ENCODE data around the gene ZBTB49.
"Not testable (repeated sequence)": the region's sequence is repeated elsewhere in the genome, so short reads cannot be mapped to it uniquely, and the experiment has no call there.

ZBTB49 gene, protein sequence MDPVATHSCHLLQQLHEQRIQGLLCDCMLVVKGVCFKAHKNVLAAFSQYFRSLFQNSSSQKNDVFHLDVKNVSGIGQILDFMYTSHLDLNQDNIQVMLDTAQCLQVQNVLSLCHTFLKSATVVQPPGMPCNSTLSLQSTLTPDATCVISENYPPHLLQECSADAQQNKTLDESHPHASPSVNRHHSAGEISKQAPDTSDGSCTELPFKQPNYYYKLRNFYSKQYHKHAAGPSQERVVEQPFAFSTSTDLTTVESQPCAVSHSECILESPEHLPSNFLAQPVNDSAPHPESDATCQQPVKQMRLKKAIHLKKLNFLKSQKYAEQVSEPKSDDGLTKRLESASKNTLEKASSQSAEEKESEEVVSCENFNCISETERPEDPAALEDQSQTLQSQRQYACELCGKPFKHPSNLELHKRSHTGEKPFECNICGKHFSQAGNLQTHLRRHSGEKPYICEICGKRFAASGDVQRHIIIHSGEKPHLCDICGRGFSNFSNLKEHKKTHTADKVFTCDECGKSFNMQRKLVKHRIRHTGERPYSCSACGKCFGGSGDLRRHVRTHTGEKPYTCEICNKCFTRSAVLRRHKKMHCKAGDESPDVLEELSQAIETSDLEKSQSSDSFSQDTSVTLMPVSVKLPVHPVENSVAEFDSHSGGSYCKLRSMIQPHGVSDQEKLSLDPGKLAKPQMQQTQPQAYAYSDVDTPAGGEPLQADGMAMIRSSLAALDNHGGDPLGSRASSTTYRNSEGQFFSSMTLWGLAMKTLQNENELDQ

DNA sequence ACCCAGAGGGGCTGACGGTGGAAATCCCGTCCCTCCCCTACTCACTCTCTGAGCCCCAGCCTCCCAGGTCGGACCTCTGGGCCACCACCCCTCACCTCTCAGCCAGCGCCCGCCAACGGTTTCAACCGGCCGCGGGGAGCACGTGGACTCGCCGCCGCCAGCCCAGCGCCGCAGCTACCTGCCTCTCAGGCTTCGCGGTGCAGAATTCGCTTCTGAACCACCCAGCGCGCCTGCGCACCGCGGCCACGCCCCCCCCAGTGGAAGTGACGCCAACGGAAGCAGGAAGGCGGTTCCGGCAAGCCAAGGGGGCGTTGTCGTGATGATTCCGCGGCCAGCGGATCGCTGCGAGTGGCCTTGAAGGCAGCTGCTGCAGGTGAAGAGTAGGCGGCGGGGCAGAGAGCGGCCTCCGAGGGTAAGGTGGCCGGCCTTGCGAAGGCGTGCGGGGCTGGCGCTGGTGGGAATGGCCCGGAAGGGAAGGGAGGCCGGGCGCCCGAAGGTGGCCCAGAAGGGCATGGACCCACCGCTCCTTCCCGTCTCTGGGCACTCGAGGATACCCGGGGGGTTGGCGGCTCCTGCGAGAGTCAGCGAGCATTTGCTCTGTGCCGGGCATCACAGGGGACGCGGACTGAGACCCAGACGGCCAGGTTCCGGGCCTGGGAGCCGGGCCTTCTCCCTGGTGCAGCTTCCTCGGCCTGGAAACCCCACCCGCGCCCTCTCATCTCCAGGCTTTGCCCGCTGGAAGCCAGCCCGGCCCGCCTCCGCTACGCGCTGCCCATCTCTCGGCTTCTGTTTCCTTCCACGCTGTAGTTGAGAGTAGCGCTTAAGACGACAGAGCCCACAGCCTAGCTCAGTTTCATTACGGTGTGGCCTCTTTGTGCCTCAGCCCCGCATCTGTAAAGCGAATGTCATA lies at the start of gene ZBTB49, which contains the start of gene LYAR:
TSS of gene ZBTB49 (plus strand) at position 311 of the 910 bp plus-strand sequence. CDS start 9,695 bp downstream, outside the sequence.
TSS of gene LYAR (minus strand) at position 214 of the 910 bp plus-strand sequence. CDS start 6,412 bp downstream, outside the sequence.
- DNase-seq = peak; percentile 94 to 96 (median 95)

DNA sequence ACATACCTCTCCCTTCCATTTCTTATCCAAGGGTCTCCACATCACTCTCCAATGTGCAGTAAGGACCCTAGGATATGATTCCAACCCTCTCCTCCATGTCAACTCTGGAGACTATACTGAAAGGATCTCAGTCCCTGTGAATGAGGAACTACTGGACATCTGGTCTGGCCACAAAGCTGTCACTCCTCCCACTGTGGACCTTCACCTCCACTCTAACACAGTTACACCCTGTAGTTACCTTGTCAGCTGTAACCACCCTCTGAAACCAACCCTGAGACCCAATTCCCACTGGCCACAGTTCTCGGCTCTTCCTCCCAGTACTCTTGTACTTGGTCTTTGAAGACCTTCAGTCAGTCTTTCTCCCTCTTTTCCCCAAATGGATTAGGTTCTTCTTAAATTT lies 44.9 kb upstream of the ZBTB49 start:
- DNase-seq = peak in 1 of 3 donors; percentile 19

DNA sequence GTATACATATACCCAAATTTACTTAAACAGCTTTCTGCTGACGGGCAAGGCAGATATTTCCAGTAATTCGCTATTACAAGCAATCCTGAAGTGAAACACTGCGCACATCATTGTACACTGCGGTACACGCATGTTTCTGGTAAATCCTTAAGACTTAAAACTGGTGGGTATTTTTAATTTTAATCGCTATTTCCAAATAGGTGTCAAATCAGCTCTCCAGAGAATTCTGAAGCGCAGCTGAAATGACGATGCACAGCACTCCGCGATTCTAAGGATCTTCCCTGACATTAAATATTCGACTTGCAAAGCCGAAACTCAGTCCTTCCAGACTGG lies 42.4 kb upstream of the ZBTB49 start:
- no peak for DNase-seq

DNA sequence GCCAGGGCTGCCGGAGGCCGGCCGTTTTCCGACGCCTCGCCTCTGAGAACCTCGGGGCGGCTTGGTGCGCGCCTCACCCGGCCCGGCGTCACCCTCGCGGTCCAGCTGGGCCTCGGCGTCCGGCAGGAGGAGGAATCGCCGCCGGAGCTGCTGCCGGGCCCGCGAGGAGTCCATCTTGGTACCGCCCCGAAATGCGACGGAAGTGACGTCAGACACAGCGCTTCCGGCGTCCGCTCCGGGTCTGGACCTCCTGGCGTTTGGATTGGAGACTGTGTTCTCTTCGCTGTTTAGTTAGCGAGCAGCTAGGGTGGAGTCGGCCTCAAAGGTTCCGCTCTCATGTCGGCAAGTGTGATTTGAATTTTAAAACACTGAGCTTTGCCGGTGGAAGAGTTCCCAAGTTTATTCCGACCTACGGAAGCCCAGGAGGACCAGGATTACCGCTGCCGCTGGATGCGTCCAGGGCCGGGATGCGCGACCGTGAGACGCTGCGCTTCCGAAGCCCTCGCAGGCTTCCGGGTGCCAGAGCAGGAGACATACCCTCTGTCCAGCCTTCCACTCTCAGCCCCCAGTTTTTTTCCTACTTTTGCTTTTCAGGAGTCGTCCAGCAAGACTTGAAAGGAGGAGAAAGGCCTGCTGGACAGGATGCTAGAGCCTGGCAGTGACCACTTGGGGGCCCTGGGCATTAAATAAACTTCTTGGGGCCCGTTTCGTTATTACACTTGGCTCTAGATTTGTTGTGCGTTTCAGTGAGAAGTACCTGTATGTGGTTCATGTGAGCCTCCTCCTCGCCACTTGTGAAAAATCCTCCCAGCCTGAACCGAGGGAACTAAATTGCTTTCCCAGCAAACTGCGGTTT lies 41.8 kb upstream of the ZBTB49 start, which contains the start of gene TMEM128:
TSS of gene TMEM128 (minus strand) at position 195 of the 856 bp plus-strand sequence. CDS start at position 174, 21 bp downstream.
- peak; percentile 95 to 97 (median 95) for DNase-seq

DNA sequence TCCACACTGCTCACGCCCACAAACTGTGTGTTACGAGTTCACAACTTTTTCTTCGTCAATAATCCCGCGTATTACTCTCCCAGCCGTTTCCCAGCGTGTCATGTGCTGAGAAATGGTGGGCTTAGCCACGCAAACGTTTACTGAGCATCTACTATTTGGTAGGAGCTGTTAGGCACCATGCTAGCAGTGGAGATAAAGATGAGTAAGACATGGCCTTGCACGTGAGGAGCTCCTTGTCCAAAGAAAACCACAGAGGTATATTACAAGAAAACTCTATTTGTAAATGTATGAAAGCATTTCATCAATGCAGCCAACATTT lies 41.2 kb upstream of the ZBTB49 start:
- DNase-seq = no peak

DNA sequence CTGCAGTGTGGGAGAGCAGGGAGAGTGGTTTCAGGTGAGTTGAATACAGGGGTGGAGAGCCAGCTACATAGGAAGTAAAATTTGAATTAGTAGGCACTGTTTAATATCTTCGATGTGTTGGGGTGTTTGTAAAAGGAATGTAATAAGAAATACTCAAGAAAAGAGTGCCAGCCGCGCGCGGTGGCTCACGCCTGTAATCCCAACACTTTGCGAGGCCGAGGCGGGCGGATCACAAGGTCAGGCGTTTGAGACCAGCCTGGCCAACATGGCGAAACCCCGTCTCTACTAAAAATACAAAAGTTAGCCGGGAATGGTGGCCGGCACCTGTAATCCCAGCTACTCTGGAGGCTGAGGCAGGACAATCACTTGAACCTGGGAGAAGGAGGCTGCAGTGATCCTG lies 40.7 kb upstream of the ZBTB49 start:
- not testable (repeated sequence) for DNase-seq

DNA sequence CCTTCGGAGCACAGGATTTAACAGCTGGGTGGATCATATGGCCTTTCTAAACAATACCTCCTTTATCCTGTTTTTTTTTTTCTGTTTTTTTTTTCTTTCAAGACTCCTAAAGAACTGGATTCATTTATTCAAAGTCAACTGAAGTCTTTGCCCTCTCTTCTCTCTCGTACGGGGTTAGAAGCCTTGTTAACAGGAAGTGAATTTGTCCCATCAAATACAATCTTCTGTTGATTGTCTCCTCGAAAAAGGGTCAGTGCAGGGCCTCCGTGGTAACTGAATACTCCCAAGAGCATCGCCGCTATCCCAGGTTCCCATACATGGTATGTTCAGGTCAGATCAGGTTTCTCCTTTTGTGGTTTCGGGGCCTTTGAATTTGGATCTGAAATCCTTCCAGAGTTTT lies 40.2 kb upstream of the ZBTB49 start:
- no peak for DNase-seq

DNA sequence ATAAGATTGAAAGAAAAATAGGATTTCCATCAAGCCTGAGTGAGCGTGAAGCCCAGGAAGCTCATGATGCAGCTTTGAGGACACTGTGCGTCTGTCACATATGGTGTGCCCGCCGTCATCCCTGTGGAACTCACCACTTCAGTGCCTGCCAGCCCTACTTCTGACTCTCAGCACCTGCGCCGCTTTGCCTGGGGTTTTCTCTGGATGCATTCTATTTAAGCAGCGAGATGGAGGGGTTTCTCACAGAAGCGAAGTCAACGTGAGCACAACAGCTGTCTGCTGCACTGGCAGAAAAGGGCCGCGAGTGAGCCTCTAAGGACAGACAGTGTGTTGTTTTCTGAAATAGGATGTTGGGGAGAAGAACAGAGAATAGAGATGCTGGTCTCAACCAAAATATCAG lies 35.9 kb upstream of the ZBTB49 start:
- DNase-seq = no peak

DNA sequence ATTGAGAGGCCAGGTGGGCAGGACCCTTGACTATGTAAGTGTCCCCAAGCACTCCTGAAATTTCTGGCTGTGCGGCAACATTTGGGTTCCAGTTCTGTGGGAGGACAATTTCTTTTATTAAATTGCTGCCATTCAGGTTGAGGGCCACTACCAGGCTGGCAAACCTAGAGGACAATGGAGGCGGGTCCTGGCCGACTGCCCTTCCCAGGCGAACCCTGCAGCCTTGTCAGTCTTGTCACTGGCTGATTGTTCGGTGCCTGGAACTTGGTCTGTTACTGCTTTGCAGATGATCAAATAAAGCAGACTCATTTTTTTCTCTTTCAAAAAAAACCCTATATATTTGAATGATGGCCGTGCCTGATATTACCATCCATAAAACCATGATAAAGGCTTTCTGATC lies 35.4 kb upstream of the ZBTB49 start:
- DNase-seq = no peak

DNA sequence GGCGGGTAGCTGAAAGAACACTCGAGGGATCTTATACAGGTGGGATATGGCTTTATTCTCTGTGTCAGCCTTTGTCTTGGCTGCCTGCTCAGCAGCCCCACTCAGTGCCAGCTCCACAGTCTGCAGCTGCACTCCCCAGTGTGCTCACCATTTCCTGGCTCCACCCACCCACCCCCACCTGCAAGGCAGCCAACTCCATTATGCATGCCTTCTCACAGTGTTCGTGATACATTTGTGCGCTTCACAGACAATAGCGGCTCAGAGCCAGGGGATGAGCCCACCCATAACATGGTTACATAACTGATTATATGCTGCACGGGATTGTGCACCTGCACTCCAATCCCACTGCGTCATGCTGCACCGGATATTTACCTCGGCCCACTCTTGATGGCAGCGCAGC lies 33.3 kb upstream of the ZBTB49 start:
- DNase-seq = no peak

DNA sequence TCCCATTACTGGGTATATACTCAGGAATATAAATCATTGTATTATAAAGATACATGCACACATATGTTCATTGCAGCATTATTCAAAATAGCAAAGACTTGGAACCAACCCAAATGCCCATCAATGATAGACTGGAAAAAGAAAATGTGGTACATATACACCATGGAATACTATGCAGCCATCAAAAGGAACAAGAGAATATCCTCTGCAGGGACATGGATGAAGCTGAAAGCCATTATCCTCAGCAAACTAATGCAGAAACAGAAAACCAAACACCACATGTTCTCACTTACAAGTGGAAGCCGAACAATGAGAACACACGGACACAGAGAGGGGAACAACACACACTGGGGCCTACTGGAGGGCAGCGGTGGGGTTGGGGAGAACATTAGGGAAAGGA lies 32.3 kb upstream of the ZBTB49 start:
- not testable (repeated sequence) for DNase-seq

DNA sequence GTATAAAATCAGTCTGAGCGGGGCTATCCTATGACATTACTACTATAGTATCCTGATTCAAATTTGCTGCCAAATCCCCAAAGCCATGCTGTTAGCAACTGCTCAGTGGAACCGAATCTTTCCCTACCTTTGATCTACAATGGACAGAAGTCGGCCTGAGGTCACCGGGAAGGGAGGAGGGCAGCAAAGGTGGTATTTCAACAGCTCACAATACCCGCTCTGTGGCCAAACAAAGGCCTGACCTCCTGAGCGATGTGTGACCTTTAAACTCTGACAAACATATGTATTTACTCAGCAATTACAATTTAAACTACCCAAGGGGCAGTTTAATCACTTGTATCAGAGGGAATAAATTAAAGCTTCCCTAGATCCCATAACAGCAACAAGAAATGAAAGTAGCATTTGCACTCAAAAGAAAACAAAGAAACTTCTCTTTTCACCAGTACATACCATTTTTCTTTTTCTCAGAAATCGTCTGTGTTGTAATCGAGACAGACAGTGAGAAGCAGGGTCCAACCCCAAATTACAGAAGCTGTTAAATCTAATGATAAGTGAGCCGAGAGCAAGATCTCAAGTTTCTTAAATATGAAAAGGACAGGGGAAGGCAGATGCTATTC lies 30.5 kb upstream of the ZBTB49 start:
- no peak for DNase-seq

DNA sequence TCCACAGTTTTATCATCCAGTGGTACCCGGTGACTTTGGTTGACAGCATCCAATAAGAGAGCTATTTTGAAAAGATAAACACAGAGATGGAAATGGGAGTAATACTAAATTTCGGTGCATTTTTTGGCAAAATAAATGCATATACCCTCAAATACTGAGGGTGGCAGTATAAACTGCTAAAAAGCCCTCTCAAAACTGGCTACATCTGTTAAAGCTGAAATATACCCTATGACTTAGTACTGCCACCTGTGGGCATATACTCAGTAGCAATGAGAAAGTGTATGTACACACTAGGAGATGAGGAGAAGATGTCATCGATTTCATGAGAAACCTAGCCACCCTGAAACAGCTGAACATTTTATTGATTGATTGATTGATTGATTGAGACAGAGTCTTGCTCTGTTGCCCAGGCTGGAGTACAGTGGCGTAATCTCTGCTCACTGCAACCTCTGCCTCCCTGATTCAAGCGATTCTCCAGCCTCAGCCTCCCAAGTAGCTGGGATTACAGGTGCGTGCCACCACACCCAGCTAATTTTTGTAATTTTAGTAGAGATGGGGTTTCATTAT lies 29.8 kb upstream of the ZBTB49 start:
- DNase-seq = peak; percentile 50 to 75 (median 74)

DNA sequence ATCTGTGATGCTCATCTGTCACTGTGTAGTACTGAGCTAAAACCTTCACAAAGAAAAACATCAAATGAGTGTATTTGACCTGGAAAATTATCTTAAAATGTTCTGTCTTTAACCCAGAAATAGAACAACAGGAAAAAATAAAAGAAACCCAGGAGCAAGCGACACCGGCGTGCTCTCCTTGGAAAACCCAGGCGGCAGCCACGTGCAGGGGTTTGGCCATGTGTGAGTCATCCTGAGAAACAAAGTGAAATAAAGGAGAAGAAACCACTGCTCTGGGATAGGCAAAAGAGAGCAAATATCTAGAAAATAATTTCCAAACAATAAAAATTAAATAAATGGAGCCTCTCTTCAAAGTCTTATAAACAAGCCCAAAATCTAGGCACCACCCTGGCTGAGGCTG lies 22.1 kb upstream of the ZBTB49 start:
- peak; percentile 68 to 70 (median 69) for DNase-seq

DNA sequence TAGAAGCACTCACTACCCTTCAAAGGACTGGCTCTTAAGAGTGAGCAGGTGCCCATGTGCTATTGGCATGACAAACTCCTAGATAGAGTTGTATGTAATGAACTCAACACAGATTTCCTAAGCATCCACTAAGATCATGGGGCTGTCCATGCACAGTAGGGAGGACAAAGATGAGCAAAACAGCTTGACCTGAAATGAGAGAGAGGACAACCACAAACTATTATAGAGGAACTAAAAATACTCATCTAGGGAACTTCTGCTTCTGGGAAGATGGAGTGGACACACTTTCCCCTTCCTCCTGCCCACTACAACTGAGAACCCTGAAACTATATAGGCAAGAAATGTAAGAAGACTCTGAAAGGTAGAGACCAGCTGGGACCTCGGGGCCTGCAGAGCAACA lies 21.3 kb upstream of the ZBTB49 start:
- peak; percentile 61 to 80 (median 75) for DNase-seq

DNA sequence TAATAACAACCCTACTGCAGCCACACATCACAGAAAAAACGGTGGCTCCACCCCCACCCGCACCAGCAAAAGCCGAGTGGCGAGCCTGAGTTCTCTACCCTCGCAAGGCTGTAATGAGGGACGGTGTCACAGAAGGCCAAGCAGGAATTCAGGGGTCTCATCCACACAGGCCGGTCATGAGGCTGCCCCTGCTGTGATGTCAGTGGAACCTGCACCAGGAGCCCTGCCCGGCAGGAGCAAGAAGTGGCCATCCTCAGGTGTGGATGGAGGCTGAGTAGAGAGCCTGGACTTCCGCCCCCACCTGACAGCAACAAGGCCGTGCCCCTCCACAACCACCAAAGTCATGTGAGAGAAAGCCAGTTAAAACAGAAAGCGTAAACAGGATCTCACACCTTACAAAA lies 20.7 kb upstream of the ZBTB49 start:
- DNase-seq = no peak

DNA sequence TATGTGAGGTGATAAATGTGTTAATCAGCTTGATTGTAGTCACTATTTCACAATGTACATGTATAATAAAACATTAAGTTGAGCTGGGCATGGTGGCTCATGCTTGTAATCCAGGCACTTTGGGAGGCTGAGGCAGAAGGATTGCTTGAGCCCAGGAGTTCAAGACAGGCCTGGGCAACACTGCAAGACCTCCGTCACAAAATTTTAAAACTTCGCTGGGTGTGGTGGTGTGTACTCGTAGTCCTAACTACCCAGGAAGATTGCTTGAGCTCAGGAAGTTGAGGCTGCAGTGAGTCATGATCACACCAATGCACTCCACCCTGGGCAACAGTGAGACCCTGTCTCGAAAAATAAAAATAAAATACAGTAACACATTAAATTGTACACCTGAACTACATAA lies 20.2 kb upstream of the ZBTB49 start:
- DNase-seq = peak; percentile 39 to 47 (median 44)

DNA sequence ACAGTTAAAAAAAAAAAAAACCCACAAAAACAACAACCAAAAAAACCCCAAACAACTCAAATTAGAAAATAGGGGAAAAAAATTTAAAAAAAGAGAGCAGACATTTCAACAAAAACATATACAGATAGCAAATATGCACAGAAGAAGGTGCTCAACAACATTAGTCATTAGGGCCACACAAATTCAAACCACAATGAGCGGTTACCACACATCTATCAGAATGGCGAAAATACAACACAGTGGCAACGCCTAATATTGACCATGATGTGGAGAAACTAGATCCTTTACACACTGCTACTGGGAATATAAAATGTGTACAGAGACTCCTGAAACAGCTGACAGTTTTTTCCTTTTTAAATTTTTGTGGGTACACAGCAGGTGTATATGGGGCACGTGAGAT lies 19.5 kb upstream of the ZBTB49 start:
- peak in 1 of 3 donors; percentile 11 for DNase-seq

DNA sequence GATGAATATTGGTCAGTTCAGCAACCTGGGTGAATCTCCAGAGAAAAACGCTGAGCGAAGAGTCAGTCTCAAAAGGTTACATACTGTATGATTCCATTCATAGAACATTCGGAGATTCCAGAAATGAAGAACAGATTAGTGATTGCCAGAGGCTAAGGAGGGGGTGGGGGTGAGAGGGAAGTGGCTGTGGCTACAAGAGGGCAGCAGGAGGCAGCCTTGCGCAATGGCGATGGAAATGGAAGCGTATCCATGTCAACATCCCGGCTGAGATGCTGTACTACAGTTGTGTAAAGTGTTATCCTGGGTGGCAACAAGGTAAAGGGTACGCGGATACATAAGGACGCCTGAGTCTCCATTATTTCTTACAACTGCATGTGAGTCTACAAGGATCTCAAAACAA lies 18.1 kb upstream of the ZBTB49 start:
- peak in 2 of 3 donors; percentile 22 to 44 for DNase-seq

DNA sequence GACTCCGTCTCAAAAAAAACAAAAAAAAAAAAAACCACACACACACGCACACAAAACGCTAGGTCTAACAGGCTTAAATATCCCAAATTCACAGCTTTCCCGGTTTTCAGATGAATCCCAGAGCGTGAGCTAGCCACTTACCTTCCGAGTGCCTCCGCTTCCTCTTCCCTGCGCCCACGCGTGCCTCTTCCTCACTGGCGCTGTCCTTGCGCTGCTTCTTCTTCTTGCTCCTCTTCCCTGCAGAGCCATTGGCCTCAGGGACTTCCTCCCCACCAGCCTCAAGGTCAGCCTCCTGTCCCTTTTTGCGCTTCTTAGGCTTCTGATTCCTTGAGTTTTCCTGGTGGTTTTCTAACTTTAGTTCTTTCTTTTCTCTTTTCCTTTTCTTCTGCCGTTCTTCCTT lies 15.8 kb upstream of the ZBTB49 start:
- no peak for DNase-seq

DNA sequence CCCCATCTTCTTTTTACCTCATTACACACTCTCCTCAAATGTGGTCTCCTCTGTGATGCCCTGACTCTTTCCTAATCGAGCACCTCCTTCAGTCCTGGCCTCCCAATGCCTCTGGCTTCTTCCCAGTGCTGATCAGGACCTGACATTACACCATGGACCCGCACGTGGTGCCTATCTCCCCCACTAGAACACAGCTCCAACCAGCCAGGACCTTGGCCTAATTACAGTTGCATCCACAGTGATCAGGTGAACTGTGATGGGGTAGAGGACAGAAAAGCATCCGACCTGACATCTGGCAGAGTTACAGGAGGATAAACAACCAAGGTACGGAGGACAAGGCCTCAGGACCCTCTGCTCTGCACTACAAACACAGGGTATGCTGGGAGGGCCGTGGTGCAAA lies 12.5 kb upstream of the ZBTB49 start:
- no peak for DNase-seq
